ENCODE data around the gene WDR88. TPM values are rescaled to one million over a fixed set of nuclear protein-coding genes. Genes with fewer than 3 reads are reported as not detected.

The WDR88 gene
- polyA plus RNA-seq, 1 donor from 2014 or later: 0.35 TPM

DNA sequence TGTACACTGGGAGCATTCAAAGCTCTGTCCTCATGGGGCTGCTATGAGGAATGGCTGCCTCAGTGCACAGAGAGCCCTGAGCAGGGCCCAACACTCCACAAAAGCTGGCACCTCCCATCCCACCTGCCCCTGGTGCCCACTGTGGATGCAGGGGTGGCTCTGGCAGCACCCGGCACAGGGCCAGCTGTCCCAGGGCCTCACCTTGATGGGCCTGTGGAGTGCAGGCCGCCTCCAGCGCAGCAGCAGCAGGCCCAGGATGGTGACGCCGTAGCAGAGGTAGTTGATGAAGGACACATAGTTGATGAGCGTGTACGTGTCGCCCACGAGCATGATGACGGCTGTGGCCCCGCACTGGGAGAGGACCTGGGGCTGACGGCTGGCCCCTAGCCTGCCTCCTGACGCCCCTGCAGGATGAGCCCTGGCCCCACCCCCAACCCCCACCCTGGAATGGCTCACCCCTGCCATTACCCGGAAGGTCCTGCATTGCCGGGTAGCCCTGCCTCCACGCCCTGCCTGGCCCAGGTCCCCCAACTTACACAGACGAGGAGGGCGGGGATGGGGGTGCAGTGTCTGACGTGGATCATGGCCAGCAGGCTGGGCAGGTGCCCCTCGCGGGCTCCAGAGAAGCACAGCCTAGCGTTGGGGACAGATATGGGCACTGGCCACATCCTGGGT lies 78.5 kb downstream of the WDR88 start:
- TF ChIP-seq EP300 (conservative IDR thresholded peaks at IDR 0.05; ENCODE audit: poor library complexity, severe bottlenecking): no peak
- TF ChIP-seq EZH2 (IDR thresholded peaks at IDR 0.05; ENCODE audit: borderline replicate concordance, insufficient read depth, low read length, poor library complexity, severe bottlenecking): no peak
- TF ChIP-seq RAD21 (conservative IDR thresholded peaks at IDR 0.05): no peak
- TF ChIP-seq TAF1 (IDR thresholded peaks at IDR 0.05; ENCODE audit: low read depth): no peak
- TF ChIP-seq SMC3 (conservative IDR thresholded peaks at IDR 0.05; ENCODE audit: poor library complexity): no peak
- Histone ChIP-seq H3K9me2 (ENCODE audit: insufficient read depth, low read length) (no peaks in the 10 kb centered on the region), H3K27ac (ENCODE audit: low read length) (no peak overlapping the region), H4K20me1 (ENCODE audit: insufficient read depth) (no peaks in the 10 kb centered on the region), H3K79me2 (replicated peaks; ENCODE audit: insufficient read depth, low read length) (no peaks in the 10 kb centered on the region), H3K27me3 (ENCODE audit: insufficient read depth, low read depth, low read length) (no peaks in the 10 kb centered on the region), H3F3A (ENCODE audit: insufficient read depth, low read length, poor library complexity, severe bottlenecking) (no peaks in the 10 kb centered on the region), H3K9ac (ENCODE audit: low read length) (no peak overlapping the region), H3K36me3 (ENCODE audit: insufficient read depth, low read length) (no peaks in the 10 kb centered on the region), H3K4me2 (ENCODE audit: low read length) (no peak overlapping the region), H3K9me3 (ENCODE audit: low read length) (no peaks in the 10 kb centered on the region), H2AFZ (ENCODE audit: low read depth, low read length) (no peak overlapping the region), H3K4me3 (ENCODE audit: low read length) (no peak overlapping the region)

DNA sequence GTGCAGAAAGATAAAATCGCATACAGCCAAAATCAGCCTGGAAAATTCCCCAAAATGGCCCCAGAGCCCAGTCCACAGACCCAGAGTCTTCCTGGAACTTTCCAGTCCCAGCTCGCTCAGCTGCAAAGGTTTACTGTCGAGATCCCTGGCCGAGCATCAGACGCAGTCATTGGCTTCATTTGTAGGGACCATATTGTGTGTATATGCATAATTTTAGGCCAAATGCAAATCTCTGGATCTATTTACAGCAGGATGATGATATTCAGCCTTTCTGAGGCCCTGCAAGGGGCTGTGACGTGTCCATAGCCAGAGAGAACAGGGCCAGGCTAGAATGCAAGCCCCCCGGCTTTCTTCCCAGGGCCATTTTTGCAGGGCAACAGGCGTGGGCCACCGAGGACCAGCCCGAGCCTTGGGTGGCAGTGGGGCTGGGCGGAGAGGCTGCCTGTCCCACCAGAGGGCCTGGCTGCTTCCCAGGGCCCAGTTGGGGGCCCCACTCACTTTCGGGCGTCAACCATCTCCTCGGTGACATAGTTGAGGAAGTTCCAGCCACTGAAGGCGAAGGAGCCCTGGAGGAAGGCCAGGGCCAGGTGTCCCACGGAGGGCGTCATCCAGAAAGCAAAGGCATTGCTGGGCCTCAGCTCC lies 80.0 kb downstream of the WDR88 start:
- Histone ChIP-seq H3K9me3 (ENCODE audit: low read length) (no peaks in the 10 kb centered on the region), H3K27ac (ENCODE audit: low read length) (no peak overlapping the region), H3K9ac (ENCODE audit: low read length) (no peak overlapping the region), H3K27me3 (ENCODE audit: insufficient read depth, low read depth, low read length) (no peaks in the 10 kb centered on the region), H3F3A (ENCODE audit: insufficient read depth, low read length, poor library complexity, severe bottlenecking) (no peaks in the 10 kb centered on the region), H4K20me1 (ENCODE audit: insufficient read depth) (no peaks in the 10 kb centered on the region), H3K36me3 (ENCODE audit: insufficient read depth, low read length) (no peaks in the 10 kb centered on the region), H3K79me2 (replicated peaks; ENCODE audit: insufficient read depth, low read length) (no peaks in the 10 kb centered on the region), H3K4me3 (ENCODE audit: low read length) (no peak overlapping the region), H3K9me2 (ENCODE audit: insufficient read depth, low read length) (no peaks in the 10 kb centered on the region), H2AFZ (ENCODE audit: low read depth, low read length) (no peak overlapping the region), H3K4me2 (ENCODE audit: low read length) (no peak overlapping the region)
- TF ChIP-seq POLR2AphosphoS5 (IDR thresholded peaks at IDR 0.05): no peak
- no peak for TF ChIP-seq EP300 (conservative IDR thresholded peaks at IDR 0.05; ENCODE audit: poor library complexity, severe bottlenecking)

GRCh38 chr19:33212436-33213172 lies 80.7 kb downstream of the WDR88 start:
- H3K4me3 ChIP-seq (ENCODE audit: low read length): no peak overlapping the region
- TF ChIP-seq POLR2AphosphoS5 (IDR thresholded peaks at IDR 0.05) (no peak), RAD21 (conservative IDR thresholded peaks at IDR 0.05) (no peak), EP300 (conservative IDR thresholded peaks at IDR 0.05; ENCODE audit: poor library complexity, severe bottlenecking) (no peak), CTCF (IDR thresholded peaks at IDR 0.05; ENCODE audit: poor library complexity, severe bottlenecking) (no peak), SMC3 (conservative IDR thresholded peaks at IDR 0.05; ENCODE audit: poor library complexity) (no peak), EZH2 (IDR thresholded peaks at IDR 0.05; ENCODE audit: borderline replicate concordance, insufficient read depth, low read length, poor library complexity, severe bottlenecking) (no peak), MXI1 (conservative IDR thresholded peaks at IDR 0.05; ENCODE audit: poor library complexity, severe bottlenecking) (no peak), TAF1 (IDR thresholded peaks at IDR 0.05; ENCODE audit: low read depth) (no peak)
- TF ChIP-seq, protein P1, sequence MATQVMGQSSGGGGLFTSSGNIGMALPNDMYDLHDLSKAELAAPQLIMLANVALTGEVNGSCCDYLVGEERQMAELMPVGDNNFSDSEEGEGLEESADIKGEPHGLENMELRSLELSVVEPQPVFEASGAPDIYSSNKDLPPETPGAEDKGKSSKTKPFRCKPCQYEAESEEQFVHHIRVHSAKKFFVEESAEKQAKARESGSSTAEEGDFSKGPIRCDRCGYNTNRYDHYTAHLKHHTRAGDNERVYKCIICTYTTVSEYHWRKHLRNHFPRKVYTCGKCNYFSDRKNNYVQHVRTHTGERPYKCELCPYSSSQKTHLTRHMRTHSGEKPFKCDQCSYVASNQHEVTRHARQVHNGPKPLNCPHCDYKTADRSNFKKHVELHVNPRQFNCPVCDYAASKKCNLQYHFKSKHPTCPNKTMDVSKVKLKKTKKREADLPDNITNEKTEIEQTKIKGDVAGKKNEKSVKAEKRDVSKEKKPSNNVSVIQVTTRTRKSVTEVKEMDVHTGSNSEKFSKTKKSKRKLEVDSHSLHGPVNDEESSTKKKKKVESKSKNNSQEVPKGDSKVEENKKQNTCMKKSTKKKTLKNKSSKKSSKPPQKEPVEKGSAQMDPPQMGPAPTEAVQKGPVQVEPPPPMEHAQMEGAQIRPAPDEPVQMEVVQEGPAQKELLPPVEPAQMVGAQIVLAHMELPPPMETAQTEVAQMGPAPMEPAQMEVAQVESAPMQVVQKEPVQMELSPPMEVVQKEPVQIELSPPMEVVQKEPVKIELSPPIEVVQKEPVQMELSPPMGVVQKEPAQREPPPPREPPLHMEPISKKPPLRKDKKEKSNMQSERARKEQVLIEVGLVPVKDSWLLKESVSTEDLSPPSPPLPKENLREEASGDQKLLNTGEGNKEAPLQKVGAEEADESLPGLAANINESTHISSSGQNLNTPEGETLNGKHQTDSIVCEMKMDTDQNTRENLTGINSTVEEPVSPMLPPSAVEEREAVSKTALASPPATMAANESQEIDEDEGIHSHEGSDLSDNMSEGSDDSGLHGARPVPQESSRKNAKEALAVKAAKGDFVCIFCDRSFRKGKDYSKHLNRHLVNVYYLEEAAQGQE (IDR thresholded peaks at IDR 0.05; ENCODE audit: borderline replicate concordance): no peak

More at GRCh38 chr19:33212436-33213172, 80.7 kb downstream of the WDR88 start:
- Histone ChIP-seq H3K9ac (ENCODE audit: low read length) (no peak overlapping the region), H3K9me2 (ENCODE audit: insufficient read depth, low read length) (no peaks in the 10 kb centered on the region), H3F3A (ENCODE audit: insufficient read depth, low read length, poor library complexity, severe bottlenecking) (no peaks in the 10 kb centered on the region), H3K27me3 (ENCODE audit: insufficient read depth, low read depth, low read length) (no peaks in the 10 kb centered on the region), H2AFZ (ENCODE audit: low read depth, low read length) (no peak overlapping the region), H3K9me3 (ENCODE audit: low read length) (no peaks in the 10 kb centered on the region), H4K20me1 (ENCODE audit: insufficient read depth) (no peaks in the 10 kb centered on the region), H3K4me2 (ENCODE audit: low read length) (no peak overlapping the region), H3K27ac (ENCODE audit: low read length) (no peak overlapping the region), H3K79me2 (replicated peaks; ENCODE audit: insufficient read depth, low read length) (no peaks in the 10 kb centered on the region), H3K36me3 (ENCODE audit: insufficient read depth, low read length) (no peaks in the 10 kb centered on the region)
